Activated CD8-positive, alpha-beta memory T cell treated with anti-CD3 and anti-CD28 coated beads, Interleukin-2, amount 50 U/mL, for 24 hours (primary cell): ENCODE results near the gene ODF4.

Experiments used
- DNase-seq: peaks from one replicate; pipeline ENCODE4 v3.0.0-alpha.2; 2020; ENCODE audit errors: extremely low read depth

Gene ODF4

GRCh38 chr17:8339540-8339939, at the start of gene ODF4:
ODF4 (plus strand) TSS chr17:8339840; CDS start chr17:8340052, 212 bp downstream.
- no peak for DNase-seq

- DNase-seq = no peak
These were observed 49.6 kb upstream of the ODF4 start for GRCh38 chr17:8290043-8290442.

GRCh38 chr17:8292639-8293395, 46.8 kb upstream of the ODF4 start:
- DNase-seq = no peak

GRCh38 chr17:8294361-8294760, 45.3 kb upstream of the ODF4 start:
- DNase-seq = no peak

GRCh38 chr17:8294814-8295316, 44.8 kb upstream of the ODF4 start:
- no peak for DNase-seq

GRCh38 chr17:8300226-8300625, 39.4 kb upstream of the ODF4 start:
- no peak for DNase-seq

GRCh38 chr17:8300627-8301242, 38.9 kb upstream of the ODF4 start:
- no peak for DNase-seq

- no peak for DNase-seq
These were observed 29.0 kb upstream of the ODF4 start for GRCh38 chr17:8310601-8311123.

- DNase-seq = no peak
These were observed 28.4 kb upstream of the ODF4 start for GRCh38 chr17:8311131-8311790.

GRCh38 chr17:8312251-8312650, 27.4 kb upstream of the ODF4 start:
- no peak for DNase-seq

- no peak for DNase-seq
These were observed 26.7 kb upstream of the ODF4 start for GRCh38 chr17:8312726-8313600.

GRCh38 chr17:8314797-8315763, 24.6 kb upstream of the ODF4 start:
- DNase-seq = no peak

GRCh38 chr17:8315764-8316217, 23.8 kb upstream of the ODF4 start:
- no peak for DNase-seq

GRCh38 chr17:8318010-8318935, 21.4 kb upstream of the ODF4 start:
- no peak for DNase-seq

- DNase-seq = no peak
These were observed 19.4 kb upstream of the ODF4 start for GRCh38 chr17:8320262-8320661.

- no peak for DNase-seq
These were observed 18.6 kb upstream of the ODF4 start for GRCh38 chr17:8320990-8321389.

GRCh38 chr17:8322061-8322460, 17.6 kb upstream of the ODF4 start:
- DNase-seq = no peak

GRCh38 chr17:8324132-8324531, 15.5 kb upstream of the ODF4 start:
- no peak for DNase-seq

- no peak for DNase-seq
These were observed 14.7 kb upstream of the ODF4 start for GRCh38 chr17:8324923-8325322.
